Measurements from ENCODE around the gene NR2F1-AS1. TPM values are rescaled to one million over a fixed set of nuclear protein-coding genes. Genes with fewer than 3 reads are reported as not detected.

Gene NR2F1-AS1
- total and polyA plus RNA-seq, 2 experiments from 2014 or later, result 0.59 to 4.5 TPM

- Histone ChIP-seq H3K4me3 (no peak overlapping the region), H2AFZ (peak overlapping the region; percentile 16), H3K4me1 (ENCODE audit: insufficient read depth) (peaks cover 17% of the 10 kb centered on the region), H3K79me2 (replicated peaks; ENCODE audit: insufficient read depth) (no peaks in the 10 kb centered on the region), H3K4me2 (peak overlapping the region; percentile 28; the same call in 1 of the 2 replicates), H3K36me3 (ENCODE audit: insufficient read depth) (no peaks in the 10 kb centered on the region), H3K9me2 (ENCODE audit: insufficient read depth) (no peaks in the 10 kb centered on the region), H4K20me1 (replicated peaks; ENCODE audit: insufficient read depth) (no peaks in the 10 kb centered on the region), H3K27me3 (ENCODE audit: insufficient read depth) (no peaks in the 10 kb centered on the region), H3K27ac (ENCODE audit: low read depth) (no peak overlapping the region), H3F3A (replicated peaks; ENCODE audit: low read depth) (no peaks in the 10 kb centered on the region)
- H3K4me3 Mint-ChIP-seq, result no peak overlapping the region
- no peak for TF ChIP-seq ETS1 (IDR thresholded peaks at IDR 0.05)
- TF ChIP-seq STAT1 (IDR thresholded peaks at IDR 0.05; ENCODE audit: unreplicated experiment), result no peak
- TF ChIP-seq CREB1 (CRISPR knock-in tag; IDR thresholded peaks at IDR 0.05; ENCODE audit: low read depth), result no peak
- no peak for TF ChIP-seq EZH2 (IDR thresholded peaks at IDR 0.05; ENCODE audit: low read depth, unreplicated experiment)
- TF ChIP-seq REST (IDR thresholded peaks at IDR 0.05; ENCODE audit: unreplicated experiment), result no peak
- TF ChIP-seq POLR2AphosphoS5 (IDR thresholded peaks at IDR 0.05; ENCODE audit: low read depth), result no peak
- TF ChIP-seq NANOG (IDR thresholded peaks at IDR 0.05; ENCODE audit: borderline replicate concordance), result no peak
- ATAC-seq (no peak), DNase-seq (ENCODE audit: low spot score) (no peak)
- H3K27ac Mint-ChIP-seq, result peak overlapping the region; percentile 39; the same call in 1 of the 2 replicates
- H3K27me3 Mint-ChIP-seq (ENCODE audit: insufficient read depth, low read depth, poor library complexity), result peaks cover 2% of the 10 kb centered on the region
- H3K36me3 Mint-ChIP-seq (ENCODE audit: low read depth), result no peaks in the 10 kb centered on the region
- no peaks in the 10 kb centered on the region for H3K9me3 Mint-ChIP-seq
- peaks cover 22% of the 10 kb centered on the region for H3K4me1 Mint-ChIP-seq
Observed at GRCh38 chr5:93406971-93407401, 174.0 kb downstream of the NR2F1-AS1 start.

- Mint-ChIP-seq H3K36me3 (ENCODE audit: low read depth) (no peaks in the 10 kb centered on the region), H3K27me3 (ENCODE audit: insufficient read depth, low read depth, poor library complexity) (peaks cover 2% of the 10 kb centered on the region), H3K27ac (no peak overlapping the region), H3K9me3 (no peaks in the 10 kb centered on the region), H3K4me3 (no peak overlapping the region), H3K4me1 (peaks cover 16% of the 10 kb centered on the region)
- TF ChIP-seq CTCF (conservative IDR thresholded peaks at IDR 0.05; ENCODE audit: low read depth in 2 of 2) (0 out of 4 replicates have a peak, but pooled peaks of 1 of the 2 experiments have one; percentile 1), REST (IDR thresholded peaks at IDR 0.05; ENCODE audit: unreplicated experiment) (no peak)
- DNase-seq (ENCODE audit: low spot score) (no peak), ATAC-seq (no peak)
- no peaks in the 10 kb centered on the region for H3F3A ChIP-seq (replicated peaks; ENCODE audit: low read depth)
- no peaks in the 10 kb centered on the region for H3K9me2 ChIP-seq (ENCODE audit: insufficient read depth)
- no peaks in the 10 kb centered on the region for H3K36me3 ChIP-seq (ENCODE audit: insufficient read depth)
- no peak overlapping the region for H3K4me2 ChIP-seq
- H3K27me3 ChIP-seq (ENCODE audit: insufficient read depth), result no peaks in the 10 kb centered on the region
- peaks cover 17% of the 10 kb centered on the region for H3K4me1 ChIP-seq (ENCODE audit: insufficient read depth)
- no peak overlapping the region for H2AFZ ChIP-seq
- H3K27ac ChIP-seq (ENCODE audit: low read depth), result no peak overlapping the region
- H3K79me2 ChIP-seq (replicated peaks; ENCODE audit: insufficient read depth), result no peaks in the 10 kb centered on the region
- H4K20me1 ChIP-seq (replicated peaks; ENCODE audit: insufficient read depth), result no peaks in the 10 kb centered on the region
- no peak overlapping the region for H3K4me3 ChIP-seq
Observed at GRCh38 chr5:93404246-93404645, 176.8 kb downstream of the NR2F1-AS1 start.
